HG03469 (cell line): ENCODE measurements around the gene THAP8.

Experiments
- ATAC-seq: cut with Tn5 transposase; IDR thresholded peaks from one replicate; pipeline ENCODE4 v1.9.1; 2021; ENCODE audit warnings: mild to moderate bottlenecking, moderate library complexity, moderate number of reproducible peaks; ENCODE audit not compliant: unreplicated experiment

The THAP8 gene

GRCh38 chr19:35995048-35995993, 58.8 kb downstream of the THAP8 start, which contains the start of gene SDHAF1:
Gene SDHAF1 (plus strand): TSS chr19:35995188. CDS start chr19:35995275, 87 bp downstream.
- peak; percentile 61 for ATAC-seq

- ATAC-seq, result no peak
Observed at GRCh38 chr19:35993923-35994598, 60.0 kb downstream of the THAP8 start.

DNA sequence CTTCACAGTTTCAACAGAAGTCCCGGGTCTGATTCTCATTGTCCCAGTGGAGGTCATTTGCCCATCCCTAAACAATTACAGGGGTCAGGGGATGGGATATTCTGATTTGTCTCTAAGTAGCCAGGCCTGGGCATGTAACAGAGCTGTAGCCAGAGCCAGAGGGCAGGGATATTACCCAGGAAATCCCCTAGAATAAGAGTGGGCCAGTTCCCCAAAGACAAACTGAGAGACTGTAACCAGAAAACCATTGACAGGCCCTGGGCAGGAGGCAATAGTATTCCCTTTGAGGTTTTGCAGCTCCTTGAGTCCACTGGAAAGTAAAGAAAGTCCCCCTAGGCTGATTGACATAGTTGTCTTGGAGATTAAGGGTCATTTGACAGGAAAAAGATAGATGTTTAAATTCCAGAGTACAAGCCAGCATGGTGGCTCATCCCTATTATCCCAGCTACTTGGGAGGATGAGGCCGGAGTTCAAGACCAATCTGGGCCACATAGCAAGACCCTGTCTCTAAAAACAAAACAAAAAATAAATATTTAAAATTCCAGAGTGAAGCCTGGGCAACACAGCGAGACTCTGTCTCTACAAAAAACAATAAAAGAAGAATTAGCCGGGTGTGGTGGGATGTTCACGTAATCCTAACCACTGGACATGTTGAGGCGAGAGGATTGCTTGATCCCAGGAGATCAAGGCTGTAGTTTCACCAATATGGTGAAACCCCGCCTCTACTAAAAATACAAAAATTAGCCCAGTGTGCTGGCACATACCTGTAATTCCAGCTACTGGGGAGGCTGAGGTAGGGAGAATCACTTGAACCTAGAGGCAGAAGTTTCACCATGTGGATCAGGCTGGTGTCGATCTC, 60.9 kb downstream of the THAP8 start:
- ATAC-seq, result no peak

- no peak for ATAC-seq
Observed at GRCh38 chr19:35991731-35992450, 62.2 kb downstream of the THAP8 start.

DNA sequence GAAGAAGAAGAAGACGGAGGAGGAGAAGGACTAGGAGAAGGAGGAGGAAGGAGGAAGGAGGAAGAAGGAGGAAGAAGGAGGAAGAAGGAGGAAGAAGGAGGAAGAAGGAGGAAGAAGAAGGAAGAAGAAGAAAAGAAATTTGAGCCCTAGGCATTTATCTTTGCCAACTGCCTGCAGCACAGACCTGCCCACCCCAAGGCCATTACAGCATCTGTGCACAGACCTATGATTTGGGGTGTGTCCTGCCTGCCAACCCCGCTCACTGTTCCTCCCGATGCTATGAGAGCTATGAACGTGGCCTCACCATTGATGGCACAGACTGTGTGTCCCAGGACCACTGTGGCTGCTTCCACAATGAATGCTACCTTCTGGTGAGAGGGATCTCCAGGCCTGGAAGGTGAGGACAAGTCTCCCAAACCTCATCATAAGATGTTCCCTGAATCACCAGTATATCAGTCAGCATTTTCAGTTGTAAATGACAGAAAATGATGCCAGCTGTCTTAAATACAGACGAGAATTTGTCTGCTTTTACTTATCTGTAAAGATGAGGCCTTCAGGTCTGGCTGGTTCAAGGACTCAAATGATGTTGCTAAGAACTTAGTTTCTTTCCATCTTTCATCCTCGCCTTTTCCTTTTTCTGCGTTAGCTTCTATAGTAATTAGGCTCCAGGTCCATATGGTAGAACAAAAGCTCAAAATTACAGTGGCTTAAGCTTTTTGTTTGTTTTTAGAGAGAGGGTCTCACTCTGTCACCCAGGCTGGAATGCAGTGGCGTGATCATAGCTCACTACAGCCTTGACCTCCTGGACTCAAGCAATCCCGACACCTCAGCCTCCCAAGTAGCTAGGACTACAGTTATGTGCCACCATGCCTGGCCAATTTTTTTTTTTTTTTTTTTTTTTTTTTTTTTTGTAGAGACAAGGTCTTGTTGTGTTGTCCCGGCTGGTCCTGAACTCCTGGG, 63.0 kb downstream of the THAP8 start:
- ATAC-seq, result no peak

GRCh38 chr19:35990156-35990555, 63.9 kb downstream of the THAP8 start:
- ATAC-seq, result no peak

GRCh38 chr19:35988824-35989223, 65.3 kb downstream of the THAP8 start:
- no peak for ATAC-seq

DNA sequence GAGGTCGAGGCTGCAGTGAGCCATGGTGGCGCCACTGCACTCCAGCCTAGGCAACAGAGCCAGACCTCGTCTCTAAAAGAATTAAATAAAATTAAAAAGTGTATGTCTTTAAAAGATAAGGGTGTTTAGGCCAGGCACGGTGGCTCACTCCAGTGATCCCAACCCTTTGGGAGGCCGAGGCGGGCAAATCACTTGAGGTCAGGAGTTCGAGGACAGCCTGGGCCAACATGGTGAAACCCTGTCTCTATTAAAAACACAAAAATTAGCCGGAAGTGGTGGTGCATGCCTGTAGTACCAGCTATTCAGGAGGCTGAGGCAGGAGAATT, 66.6 kb downstream of the THAP8 start:
- ATAC-seq, result no peak

- ATAC-seq, result no peak
Observed at GRCh38 chr19:35986664-35987570, 67.2 kb downstream of the THAP8 start.

DNA sequence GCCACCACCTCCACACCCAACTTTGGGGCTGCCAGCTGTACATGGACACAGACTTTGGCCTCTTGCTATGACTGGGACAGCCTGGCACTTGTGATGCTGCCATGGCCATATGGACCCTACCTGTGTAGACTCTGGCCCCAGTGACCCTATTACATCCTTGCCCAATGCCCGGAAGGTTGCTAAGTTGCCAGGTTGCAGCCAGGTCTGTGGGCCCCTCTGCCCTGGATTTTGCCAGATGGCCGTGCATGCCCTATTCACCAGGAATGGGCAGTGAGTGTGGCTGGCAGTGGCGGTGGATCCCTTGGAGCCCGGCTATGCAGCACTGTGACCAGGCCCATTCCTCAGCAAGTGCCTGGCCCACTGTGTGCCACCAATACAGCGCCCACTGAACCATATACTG, 68.0 kb downstream of the THAP8 start:
- ATAC-seq, result no peak
